ENCODE data around the gene OR52W1.

DNA sequence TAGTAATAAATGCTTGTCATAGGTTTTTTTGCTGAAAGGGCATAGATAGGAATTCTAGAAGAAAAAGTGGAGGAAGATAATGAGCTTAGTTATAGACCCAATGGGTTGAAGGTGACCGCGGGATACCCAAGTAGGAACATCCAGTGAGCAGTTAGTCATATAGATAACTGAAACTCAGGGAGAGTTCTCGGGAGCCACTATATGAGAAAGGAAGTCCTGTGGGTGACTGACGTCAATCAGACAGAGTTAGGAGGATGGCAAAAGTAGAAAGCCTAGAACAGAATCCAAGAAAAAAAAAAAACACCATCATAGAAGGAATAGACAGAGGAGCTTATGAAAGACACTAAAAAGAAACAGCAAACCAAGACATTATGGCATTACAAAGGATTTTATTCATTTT lies 38.2 kb downstream of the OR52W1 start:
- TF ChIP-seq, protein P1, sequence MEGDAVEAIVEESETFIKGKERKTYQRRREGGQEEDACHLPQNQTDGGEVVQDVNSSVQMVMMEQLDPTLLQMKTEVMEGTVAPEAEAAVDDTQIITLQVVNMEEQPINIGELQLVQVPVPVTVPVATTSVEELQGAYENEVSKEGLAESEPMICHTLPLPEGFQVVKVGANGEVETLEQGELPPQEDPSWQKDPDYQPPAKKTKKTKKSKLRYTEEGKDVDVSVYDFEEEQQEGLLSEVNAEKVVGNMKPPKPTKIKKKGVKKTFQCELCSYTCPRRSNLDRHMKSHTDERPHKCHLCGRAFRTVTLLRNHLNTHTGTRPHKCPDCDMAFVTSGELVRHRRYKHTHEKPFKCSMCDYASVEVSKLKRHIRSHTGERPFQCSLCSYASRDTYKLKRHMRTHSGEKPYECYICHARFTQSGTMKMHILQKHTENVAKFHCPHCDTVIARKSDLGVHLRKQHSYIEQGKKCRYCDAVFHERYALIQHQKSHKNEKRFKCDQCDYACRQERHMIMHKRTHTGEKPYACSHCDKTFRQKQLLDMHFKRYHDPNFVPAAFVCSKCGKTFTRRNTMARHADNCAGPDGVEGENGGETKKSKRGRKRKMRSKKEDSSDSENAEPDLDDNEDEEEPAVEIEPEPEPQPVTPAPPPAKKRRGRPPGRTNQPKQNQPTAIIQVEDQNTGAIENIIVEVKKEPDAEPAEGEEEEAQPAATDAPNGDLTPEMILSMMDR (IDR thresholded peaks at IDR 0.05; ENCODE audit: low read length), result no peak
- no peak for TF ChIP-seq EZH2 (IDR thresholded peaks at IDR 0.05; ENCODE audit: borderline replicate concordance, low read length)
